ENCODE data around the gene DDX3Y.

Gene DDX3Y

DNA sequence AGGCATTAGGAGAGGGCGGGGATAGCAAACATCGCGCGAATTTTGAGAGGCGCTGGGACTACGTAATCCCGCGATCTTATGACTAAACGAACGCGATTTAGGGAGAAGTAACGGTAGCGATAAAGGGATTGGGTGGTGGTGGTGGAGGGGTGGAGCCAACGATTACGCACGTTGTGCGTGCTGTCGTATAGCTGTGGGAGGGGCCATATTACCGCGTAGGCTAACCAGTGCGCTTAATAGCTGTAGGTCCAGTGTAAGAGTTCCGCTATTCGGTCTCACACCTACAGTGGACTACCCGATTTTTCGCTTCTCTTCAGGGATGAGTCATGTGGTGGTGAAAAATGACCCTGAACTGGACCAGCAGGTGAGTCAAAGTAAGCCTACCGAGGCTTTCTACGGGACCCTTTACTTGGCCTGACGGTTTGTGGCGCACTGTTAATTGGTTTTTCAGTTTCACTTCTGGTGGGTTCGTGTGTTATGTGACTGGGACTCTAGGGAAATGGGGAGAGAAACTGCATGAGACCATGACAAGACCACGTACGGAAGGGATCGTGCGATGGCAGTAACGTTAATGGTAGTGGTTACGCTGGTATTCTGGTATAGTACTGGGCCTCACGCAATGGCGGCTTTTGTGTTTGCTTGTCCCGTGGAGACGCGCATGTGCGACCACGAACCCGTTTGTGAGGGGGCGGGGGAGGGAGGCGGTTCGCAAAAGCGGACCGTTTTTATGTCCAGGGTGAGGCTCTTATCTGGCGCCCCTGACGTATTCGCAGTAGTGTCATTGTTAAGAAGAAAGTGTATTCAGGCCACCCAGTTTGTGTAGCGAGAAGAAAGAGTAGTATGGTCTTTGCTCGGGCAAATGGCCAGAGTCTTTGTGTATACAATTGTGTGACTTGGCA is at the start of gene DDX3Y:
TSS of gene DDX3Y (plus strand) at position 251 of the 899 bp plus-strand sequence. CDS start at position 320, 69 bp downstream.
- DNase-seq = peak in 3 of 6 experiments; percentile 82 to 84 (median 83)

DNA sequence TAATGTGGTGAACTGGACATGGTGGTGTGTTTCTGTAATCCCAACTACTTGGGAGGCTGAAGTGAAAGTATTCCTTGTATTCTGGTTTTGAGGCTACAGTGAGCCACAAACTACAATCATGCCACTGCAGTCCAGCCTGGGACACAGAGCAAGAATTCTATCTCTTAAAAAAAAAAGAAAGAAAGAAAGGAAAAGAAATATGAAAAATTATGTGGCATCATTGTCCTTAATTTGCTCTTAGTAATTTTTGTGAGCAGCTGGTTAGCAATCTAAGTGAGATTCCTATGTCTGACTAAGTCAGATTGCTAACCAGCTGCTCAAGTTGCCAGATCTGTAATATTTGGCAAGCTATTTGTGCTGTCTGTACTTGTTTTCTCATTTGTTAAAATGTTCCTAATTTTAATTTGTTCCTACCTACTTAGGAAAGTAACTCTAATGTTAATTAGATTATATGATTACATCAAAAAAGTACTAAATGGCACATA is 48.8 kb upstream of the DDX3Y start:
- no peak for DNase-seq

DNA sequence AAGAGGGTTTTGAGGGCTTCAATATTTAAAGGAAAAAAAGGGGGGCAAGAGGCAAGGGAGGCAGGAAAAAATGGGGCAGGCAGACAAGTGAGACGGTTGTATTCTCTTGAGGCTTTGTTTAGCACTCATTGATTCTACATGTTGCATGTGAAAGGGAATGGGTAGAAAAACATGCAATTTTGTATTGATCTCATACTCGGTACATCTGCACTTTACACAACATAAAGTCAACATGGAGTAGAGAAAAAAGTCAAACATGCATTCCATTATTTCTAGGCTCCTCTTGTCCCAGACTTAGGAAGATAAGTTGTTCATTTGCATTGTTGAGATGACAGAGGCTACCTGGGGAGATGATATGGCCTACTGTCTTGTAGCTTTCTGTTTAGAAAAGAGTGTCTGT is 36.7 kb upstream of the DDX3Y start:
- DNase-seq = no peak

DNA sequence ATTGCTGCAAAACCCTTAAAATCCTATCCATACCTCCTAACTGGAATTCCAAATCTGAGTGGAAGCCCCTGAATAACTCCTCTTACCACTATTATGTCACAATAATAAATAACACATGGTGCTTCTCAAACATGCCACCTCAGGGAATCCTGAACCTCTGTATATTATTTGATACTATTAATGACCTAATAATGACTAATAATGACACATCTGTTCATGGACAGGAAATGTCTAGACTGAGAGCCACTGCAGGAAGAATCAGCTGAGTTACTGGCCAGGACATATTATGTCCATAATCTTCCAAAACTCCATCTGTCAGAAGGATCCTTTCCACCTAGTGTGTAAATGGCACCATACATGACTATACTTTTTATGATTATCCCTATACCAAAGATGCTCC is 7.7 kb upstream of the DDX3Y start:
- no peak for DNase-seq

DNA sequence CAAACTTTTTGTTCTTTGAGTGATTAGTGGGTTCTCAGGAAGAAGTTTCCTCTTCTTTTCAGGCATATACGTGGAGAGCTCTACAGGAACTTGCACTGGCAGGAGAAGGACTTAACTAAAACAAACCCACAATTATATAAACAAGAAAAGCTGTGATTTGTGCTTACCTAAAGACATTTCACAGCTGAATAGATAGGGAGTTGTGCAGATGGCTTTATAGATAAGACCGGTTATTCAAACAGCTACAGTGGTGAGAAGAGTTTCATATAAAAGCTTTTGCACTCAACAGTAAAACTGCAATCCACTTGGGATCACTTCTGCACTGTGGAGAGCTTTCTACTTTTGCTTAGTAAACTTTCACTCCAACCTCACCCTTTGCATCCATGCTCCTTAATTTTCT is 6.1 kb upstream of the DDX3Y start:
- no peak for DNase-seq

DNA sequence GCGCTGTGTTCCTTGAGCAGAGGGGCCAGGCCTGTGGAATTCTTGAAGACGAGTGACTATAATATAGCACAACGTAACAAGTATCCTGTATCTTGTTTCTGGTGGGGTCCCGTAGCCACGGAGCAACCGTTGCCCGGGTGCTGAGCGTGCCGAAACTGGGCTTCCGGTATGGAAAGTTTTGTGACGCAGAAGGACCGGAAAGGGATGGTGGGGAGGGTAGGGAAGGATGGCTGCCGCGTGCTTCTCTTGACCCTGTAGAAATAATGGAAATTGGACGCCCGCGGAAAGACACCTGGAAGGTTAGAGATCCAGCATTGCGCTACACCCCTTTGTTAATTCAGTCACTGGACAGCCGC is 827 bp downstream of the DDX3Y start:
- DNase-seq = peak in 3 of 6 experiments; percentile 65 to 72 (median 65)

DNA sequence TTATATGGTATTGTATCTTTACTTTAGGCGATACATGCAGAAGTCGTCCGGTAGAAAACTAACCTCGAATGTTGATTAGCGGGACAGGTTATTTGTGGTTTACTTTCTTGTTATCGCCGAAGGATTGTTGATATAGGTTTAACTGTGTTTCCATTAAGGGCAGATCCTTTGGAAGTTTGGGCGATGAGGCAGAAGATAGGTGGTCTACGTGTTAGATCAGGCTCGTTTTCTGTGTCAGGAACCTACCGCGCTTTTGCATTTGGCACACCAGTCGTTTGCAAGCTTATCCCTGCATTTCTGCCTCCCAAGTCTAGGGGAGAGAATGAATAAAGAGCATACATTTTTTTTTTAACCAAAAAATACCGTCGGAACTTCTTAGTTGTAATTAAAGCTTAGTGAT is 1.2 kb downstream of the DDX3Y start:
- no peak for DNase-seq

DNA sequence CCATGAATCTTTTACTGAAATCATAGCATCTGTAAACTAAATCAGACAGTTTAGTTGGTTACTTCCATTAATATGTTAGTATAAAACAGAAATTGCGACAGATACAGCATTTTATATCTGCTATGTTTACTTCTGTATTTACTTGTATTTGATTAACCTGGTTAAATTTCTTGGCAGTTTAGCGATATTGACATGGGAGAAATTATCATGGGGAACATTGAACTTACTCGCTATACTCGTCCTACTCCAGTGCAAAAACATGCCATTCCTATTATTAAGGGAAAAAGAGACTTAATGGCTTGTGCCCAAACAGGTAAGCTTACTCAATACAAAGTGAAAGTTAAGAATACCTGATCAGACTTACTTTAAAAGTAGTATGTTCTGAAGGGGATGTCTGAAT is 8.9 kb downstream of the DDX3Y start:
- DNase-seq = no peak

DNA sequence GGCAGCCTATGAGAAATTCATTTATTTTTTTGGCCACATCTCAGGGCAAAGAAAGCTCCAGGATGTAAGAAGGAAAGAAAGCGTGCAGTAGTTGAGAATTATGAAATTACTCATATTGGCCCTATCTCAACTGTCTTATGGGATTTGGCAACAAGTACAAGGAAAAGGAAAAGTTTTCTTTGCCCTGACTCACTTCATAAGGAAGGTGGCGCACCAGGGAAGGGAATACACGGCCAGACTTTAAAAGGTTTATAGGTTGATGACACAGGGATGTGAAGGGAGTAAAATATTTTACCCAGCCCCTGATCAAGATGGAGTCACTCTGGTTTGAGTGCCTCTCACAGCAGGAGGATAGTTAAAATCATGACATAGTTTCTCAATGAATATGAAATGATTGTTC is 23.4 kb downstream of the DDX3Y start:
- no peak for DNase-seq

DNA sequence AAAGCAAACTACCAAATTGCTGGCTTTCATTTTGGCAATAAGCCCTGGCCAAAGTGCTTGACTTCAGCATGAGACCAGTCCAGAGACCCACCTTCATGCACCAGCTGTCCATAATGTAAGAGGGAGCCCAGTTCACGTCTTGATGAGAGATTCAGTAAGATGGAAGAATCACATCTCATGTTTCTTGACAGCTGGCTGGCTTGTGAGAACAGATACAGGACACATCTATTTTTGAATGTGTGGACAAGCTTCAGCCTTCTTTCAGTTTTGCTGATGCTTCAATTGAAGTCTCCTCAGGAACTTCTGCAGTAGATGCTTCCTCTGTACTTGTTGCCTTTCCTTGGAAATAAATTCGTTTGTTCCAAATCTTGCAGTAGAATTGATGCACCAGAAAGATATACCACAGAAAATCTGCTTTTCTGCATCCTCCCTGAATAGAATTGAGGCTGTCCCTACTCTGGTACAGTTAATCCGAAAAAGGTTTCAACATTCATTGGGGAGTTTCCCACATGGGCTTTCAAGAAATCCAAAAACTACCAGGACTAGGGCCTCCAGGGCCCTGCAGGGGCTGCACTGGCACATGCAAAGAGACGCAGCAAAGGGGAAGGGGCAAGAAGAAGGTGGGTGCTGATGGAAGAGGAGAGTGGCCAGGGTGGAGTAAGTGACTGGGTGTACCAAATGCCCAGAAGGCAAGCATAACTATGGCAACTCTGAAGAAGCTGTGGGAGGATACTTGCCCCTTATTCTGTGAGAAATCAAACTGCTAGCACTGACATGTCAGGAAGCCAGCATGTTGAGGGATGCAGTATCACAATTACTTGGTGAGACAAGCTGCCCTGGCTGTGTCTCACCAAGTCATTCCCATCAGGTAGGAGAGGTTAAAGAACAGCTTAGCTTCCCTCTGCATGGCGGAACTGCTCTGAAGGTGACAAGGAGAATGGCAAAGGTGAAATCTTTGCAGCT is 37.3 kb downstream of the DDX3Y start:
- no peak for DNase-seq
